Activated CD4-positive, alpha-beta T cell treated with anti-CD3 and anti-CD28 coated beads, Interleukin-2, amount 10 ng/mL, durations not matched to agents 24 days and 14 days (primary cell): Measurements from ENCODE around the gene PPIA. TPM values are rescaled to one million over a fixed set of nuclear protein-coding genes. Genes with fewer than 3 reads are reported as not detected.

Experiments used
- DNase-seq: peaks from one replicate; pipeline ENCODE4 v3.0.0; 2022
- H3K27ac Mint-ChIP-seq: one replicate; pipeline ENCODE4 v1.8.0; 2022; ENCODE audit warnings: mild to moderate bottlenecking, mixed read lengths
- H3K27me3 Mint-ChIP-seq: one replicate; pipeline ENCODE4 v1.8.0; 2022; ENCODE audit warnings: mixed read lengths
- H3K36me3 Mint-ChIP-seq: one replicate; pipeline ENCODE4 v1.8.0; 2022; ENCODE audit warnings: low read depth, mild to moderate bottlenecking, mixed read lengths
- H3K4me1 Mint-ChIP-seq: one replicate; pipeline ENCODE4 v1.8.0; 2021; ENCODE audit warnings: mixed read lengths
- H3K4me3 Mint-ChIP-seq: one replicate; pipeline ENCODE4 v1.8.0; 2022; ENCODE audit warnings: mild to moderate bottlenecking, moderate library complexity, mixed read lengths
- H3K9me3 Mint-ChIP-seq: one replicate; pipeline ENCODE4 v1.8.0; 2021; ENCODE audit warnings: mixed read lengths
- intact Hi-C: fragments of 100-400 bp; cut with micrococcal nuclease; formaldehyde crosslinking; loops from one replicate; pipeline ENCODE4 v1.15.1; 2023
- total RNA-seq: library from RNA; stranded (reverse); gene quantifications from 2 replicates; pipeline ENCODE4 v1.2.3, GENCODE V29; 2022

PPIA gene
- total RNA-seq, 1 donor from 2014 or later = 2,368 TPM

- no peaks in the 10 kb centered on the region for H3K9me3 Mint-ChIP-seq
- H3K27ac Mint-ChIP-seq = no peak overlapping the region
- no peaks in the 10 kb centered on the region for H3K27me3 Mint-ChIP-seq
- no peak for DNase-seq
- peaks cover 26% of the 10 kb centered on the region for H3K36me3 Mint-ChIP-seq
- H3K4me3 Mint-ChIP-seq = no peak overlapping the region
- intact Hi-C loops = no loop called here
- H3K4me1 Mint-ChIP-seq = peaks cover 8% of the 10 kb centered on the region
Measured at GRCh38 chr7:44757739-44758138, 38.7 kb upstream of the PPIA start.

- Mint-ChIP-seq H3K4me3 (no peak overlapping the region), H3K27me3 (no peaks in the 10 kb centered on the region), H3K27ac (no peak overlapping the region), H3K9me3 (no peaks in the 10 kb centered on the region), H3K36me3 (peaks cover 37% of the 10 kb centered on the region), H3K4me1 (peaks cover 6% of the 10 kb centered on the region)
- DNase-seq = no peak
- intact Hi-C loops = no loop called here
Measured at GRCh38 chr7:44759246-44759645, 37.2 kb upstream of the PPIA start.

GRCh38 chr7:44760034-44760580 lies 36.4 kb upstream of the PPIA start:
- no peak overlapping the region for H3K27ac Mint-ChIP-seq
- intact Hi-C loops = no loop called here
- H3K4me3 Mint-ChIP-seq = no peak overlapping the region
- H3K4me1 Mint-ChIP-seq = peaks cover under 1% of the 10 kb centered on the region
- H3K9me3 Mint-ChIP-seq = no peaks in the 10 kb centered on the region
- peaks cover 42% of the 10 kb centered on the region for H3K36me3 Mint-ChIP-seq
- DNase-seq = no peak
- H3K27me3 Mint-ChIP-seq = no peaks in the 10 kb centered on the region

GRCh38 chr7:44761207-44762161 lies 35.0 kb upstream of the PPIA start:
- no peaks in the 10 kb centered on the region for H3K27me3 Mint-ChIP-seq
- intact Hi-C loops = no loop called here
- peaks cover 50% of the 10 kb centered on the region for H3K36me3 Mint-ChIP-seq
- no peaks in the 10 kb centered on the region for H3K9me3 Mint-ChIP-seq
- DNase-seq = no peak
- H3K4me1 Mint-ChIP-seq = no peaks in the 10 kb centered on the region
- H3K4me3 Mint-ChIP-seq = no peak overlapping the region
- H3K27ac Mint-ChIP-seq = no peak overlapping the region

- Mint-ChIP-seq H3K9me3 (no peaks in the 10 kb centered on the region), H3K4me1 (no peaks in the 10 kb centered on the region), H3K4me3 (no peak overlapping the region), H3K36me3 (peaks cover 51% of the 10 kb centered on the region), H3K27ac (no peak overlapping the region), H3K27me3 (no peaks in the 10 kb centered on the region)
- intact Hi-C loops = no loop called here
- DNase-seq = no peak
Measured at GRCh38 chr7:44762300-44762699, 34.2 kb upstream of the PPIA start.

- Mint-ChIP-seq H3K4me1 (peaks cover 6% of the 10 kb centered on the region), H3K27ac (no peak overlapping the region), H3K4me3 (no peak overlapping the region), H3K27me3 (no peaks in the 10 kb centered on the region), H3K9me3 (no peaks in the 10 kb centered on the region), H3K36me3 (peaks cover 55% of the 10 kb centered on the region)
- DNase-seq = no peak
- intact Hi-C loops = no loop called here
Measured at GRCh38 chr7:44762726-44763522, 33.6 kb upstream of the PPIA start.

- no peak for DNase-seq
- Mint-ChIP-seq H3K36me3 (peaks cover 64% of the 10 kb centered on the region), H3K27ac (no peak overlapping the region), H3K4me1 (peaks cover 13% of the 10 kb centered on the region), H3K27me3 (no peaks in the 10 kb centered on the region), H3K4me3 (no peak overlapping the region), H3K9me3 (no peaks in the 10 kb centered on the region)
- intact Hi-C loops = no loop called here
Measured at GRCh38 chr7:44764081-44764480, 32.4 kb upstream of the PPIA start.

- Mint-ChIP-seq H3K4me3 (no peak overlapping the region), H3K9me3 (no peaks in the 10 kb centered on the region), H3K36me3 (peaks cover 62% of the 10 kb centered on the region), H3K27me3 (no peaks in the 10 kb centered on the region), H3K27ac (no peak overlapping the region), H3K4me1 (peaks cover 18% of the 10 kb centered on the region)
- intact Hi-C loops = no loop called here
- no peak for DNase-seq
Measured at GRCh38 chr7:44764665-44765578, 31.6 kb upstream of the PPIA start.

- Mint-ChIP-seq H3K27me3 (no peaks in the 10 kb centered on the region), H3K36me3 (peaks cover 61% of the 10 kb centered on the region), H3K4me3 (no peak overlapping the region), H3K4me1 (peaks cover 23% of the 10 kb centered on the region), H3K27ac (peak overlapping the region; percentile 58), H3K9me3 (no peaks in the 10 kb centered on the region)
- intact Hi-C loops = no loop called here
- no peak for DNase-seq
Measured at GRCh38 chr7:44765579-44766415, 30.7 kb upstream of the PPIA start.

GRCh38 chr7:44766416-44766801 lies 30.1 kb upstream of the PPIA start:
- H3K36me3 Mint-ChIP-seq = peaks cover 59% of the 10 kb centered on the region
- H3K4me1 Mint-ChIP-seq = peaks cover 26% of the 10 kb centered on the region
- H3K9me3 Mint-ChIP-seq = no peaks in the 10 kb centered on the region
- intact Hi-C loops = no loop called here
- no peaks in the 10 kb centered on the region for H3K27me3 Mint-ChIP-seq
- no peak for DNase-seq
- H3K4me3 Mint-ChIP-seq = no peak overlapping the region
- H3K27ac Mint-ChIP-seq = no peak overlapping the region

- H3K4me3 Mint-ChIP-seq = no peak overlapping the region
- peaks cover 27% of the 10 kb centered on the region for H3K4me1 Mint-ChIP-seq
- intact Hi-C loops = no loop called here
- H3K9me3 Mint-ChIP-seq = no peaks in the 10 kb centered on the region
- H3K36me3 Mint-ChIP-seq = peaks cover 53% of the 10 kb centered on the region
- no peak for DNase-seq
- peak overlapping the region; percentile 34 for H3K27ac Mint-ChIP-seq
- no peaks in the 10 kb centered on the region for H3K27me3 Mint-ChIP-seq
Measured at GRCh38 chr7:44767134-44767911, 29.2 kb upstream of the PPIA start.
